Neural progenitor cell (in vitro differentiated cells): ENCODE measurements around the gene MACROD1. TPM values are rescaled to one million over a fixed set of nuclear protein-coding genes. Genes with fewer than 3 reads are reported as not detected.

ENCODE experiments used
- DNase-seq: peaks from one replicate; pipeline ENCODE4 v3.0.0-alpha.2; 2016; ENCODE audit warnings: low spot score
- H2AFZ ChIP-seq: fragments of 200-600 bp; sonication (generic); replicated peaks from 2 replicates; pipeline ENCODE4 v1.6.1; 2016; ENCODE audit warnings: antibody characterized with exemption
- H3F3A ChIP-seq: fragments of 200-600 bp; sonication (generic); 2 replicates; pipeline ENCODE4 v1.6.1; 2016; ENCODE audit warnings: antibody characterized with exemption, low read depth
- H3K27ac ChIP-seq: fragments of 200-600 bp; sonication (generic); 2 replicates; pipeline ENCODE4 v1.5.1; 2016; ENCODE audit warnings: mild to moderate bottlenecking
- H3K27me3 ChIP-seq: fragments of 200-600 bp; sonication (generic); 2 replicates; pipeline ENCODE4 v1.6.1; 2016; ENCODE audit warnings: mild to moderate bottlenecking, moderate library complexity
- H3K36me3 ChIP-seq: fragments of 200-600 bp; sonication (generic); 2 replicates; pipeline ENCODE4 v1.5.1; 2016
- H3K4me1 ChIP-seq: fragments of 200-600 bp; sonication (generic); 2 replicates; pipeline ENCODE4 v1.6.1; 2016; ENCODE audit warnings: mixed run types
- H3K4me2 ChIP-seq: fragments of 200-600 bp; sonication (generic); 2 replicates; pipeline ENCODE4 v1.6.1; 2016
- H3K4me3 ChIP-seq: fragments of 200-600 bp; sonication (generic); 2 replicates; pipeline ENCODE4 v1.5.1; 2016
- H3K79me2 ChIP-seq: fragments of 200-600 bp; sonication (generic); 2 replicates; pipeline ENCODE4 v1.6.1; 2016; ENCODE audit warnings: low read depth
- H3K9ac ChIP-seq: fragments of 200-600 bp; sonication (generic); 2 replicates; pipeline ENCODE4 v1.6.1; 2016
- H3K9me3 ChIP-seq: fragments of 200-600 bp; sonication (generic); 2 replicates; pipeline ENCODE4 v1.5.1; 2016; ENCODE audit warnings: low read depth
- H4K20me1 ChIP-seq: fragments of 200-600 bp; sonication (generic); 2 replicates; pipeline ENCODE4 v1.6.1; 2016; ENCODE audit warnings: low read depth
- H3K27ac Mint-ChIP-seq: 3 replicates; pipeline ENCODE4 v1.8.0; 2021; ENCODE audit warnings: mixed read lengths
- H3K27me3 Mint-ChIP-seq: 2 replicates; pipeline ENCODE4 v1.8.0; 2022; ENCODE audit warnings: low read depth, mild to moderate bottlenecking, inconsistent platforms, moderate library complexity, mixed read lengths; ENCODE audit not compliant: insufficient read depth
- H3K36me3 Mint-ChIP-seq: 3 replicates; pipeline ENCODE4 v1.8.0; 2021; ENCODE audit warnings: mixed read lengths
- H3K4me1 Mint-ChIP-seq: 3 replicates; pipeline ENCODE4 v1.8.0; 2021; ENCODE audit warnings: mixed read lengths
- H3K4me3 Mint-ChIP-seq: 3 replicates; pipeline ENCODE4 v1.8.0; 2021; ENCODE audit warnings: mild to moderate bottlenecking, moderate library complexity, mixed read lengths
- H3K9me3 Mint-ChIP-seq: 3 replicates; pipeline ENCODE4 v1.8.0; 2020; ENCODE audit warnings: mixed read lengths
- EZH2 ChIP-seq: fragments of 200-600 bp; sonication (generic); IDR thresholded peaks from 2 replicates; pipeline ENCODE4 v1.6.1; 2017; ENCODE audit warnings: antibody characterized with exemption, mild to moderate bottlenecking, moderate library complexity
- EZH2phosphoT487 ChIP-seq: fragments of 200-600 bp; sonication (generic); IDR thresholded peaks from 2 replicates; pipeline ENCODE4 v1.6.1; 2017; ENCODE audit warnings: antibody characterized with exemption
- total RNA-seq: library from RNA; depleted of rRNA; stranded (reverse); fragments of >200 nt; gene quantifications from 2 replicates; pipeline ENCODE4 v1.2.3, GENCODE V29; 2015; ENCODE audit warnings: low replicate concordance
- TF ChIP-seq, protein P1 (sequence below): fragments of 200-600 bp; sonication (generic); IDR thresholded peaks from 2 replicates; pipeline ENCODE4 v1.5.1; 2017; ENCODE audit warnings: antibody characterized with exemption, mild to moderate bottlenecking

Gene MACROD1
- total RNA-seq, 1 donor from 2014 or later, result 11.9 TPM

DNA sequence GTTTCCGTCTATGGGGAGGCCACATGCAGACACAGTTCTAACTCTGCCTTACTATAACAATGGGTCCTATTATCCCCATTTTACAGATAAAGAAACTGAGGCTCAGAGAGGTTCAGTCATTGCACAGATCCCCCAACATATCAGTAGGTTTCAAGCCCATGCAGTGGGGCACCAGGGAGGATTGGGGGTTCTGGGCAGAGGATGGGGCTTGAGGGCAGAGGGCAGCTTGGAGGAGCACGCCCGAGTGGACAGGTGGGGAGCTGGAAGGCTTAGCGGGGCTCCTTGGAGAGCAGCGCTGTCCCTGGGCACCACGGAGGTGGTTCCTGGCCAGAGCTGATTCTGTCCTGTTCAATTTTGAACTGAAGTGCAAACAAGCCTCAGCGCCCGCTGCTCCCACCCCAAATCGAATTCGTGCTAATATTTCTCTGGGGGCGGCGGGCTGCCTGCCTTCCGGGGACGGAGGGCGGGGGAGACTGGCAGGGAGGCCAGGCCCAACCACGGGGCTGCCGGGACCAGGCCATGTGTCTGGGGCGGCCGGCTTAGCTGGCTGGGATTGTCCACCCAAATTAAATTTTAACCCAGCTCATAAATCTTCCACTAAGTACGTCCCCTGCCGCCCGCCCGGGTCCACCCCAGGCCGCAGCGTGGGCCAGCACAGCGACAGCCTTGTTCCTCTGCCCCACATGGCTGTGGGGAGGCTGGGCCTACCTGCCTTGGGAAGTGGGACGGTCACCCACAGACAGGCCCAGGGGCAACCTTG is 80.8 kb downstream of the MACROD1 start:
- Histone ChIP-seq H3K27me3 (peaks cover 6% of the 10 kb centered on the region), H3K9me3 (no peaks in the 10 kb centered on the region), H3K4me2 (no peak overlapping the region), H3K4me3 (no peak overlapping the region), H3K79me2 (no peaks in the 10 kb centered on the region), H3F3A (peaks cover 5% of the 10 kb centered on the region), H4K20me1 (peaks cover 7% of the 10 kb centered on the region), H3K9ac (no peak overlapping the region), H3K4me1 (peaks cover 17% of the 10 kb centered on the region), H2AFZ (no peak overlapping the region), H3K27ac (no peak overlapping the region), H3K36me3 (no peaks in the 10 kb centered on the region)
- peaks cover 2% of the 10 kb centered on the region for H3K36me3 Mint-ChIP-seq
- no peak overlapping the region for H3K27ac Mint-ChIP-seq
- H3K4me1 Mint-ChIP-seq, result peaks cover 29% of the 10 kb centered on the region
- no peak overlapping the region for H3K4me3 Mint-ChIP-seq
- no peaks in the 10 kb centered on the region for H3K9me3 Mint-ChIP-seq
- no peak for DNase-seq
- TF ChIP-seq, protein P1, sequence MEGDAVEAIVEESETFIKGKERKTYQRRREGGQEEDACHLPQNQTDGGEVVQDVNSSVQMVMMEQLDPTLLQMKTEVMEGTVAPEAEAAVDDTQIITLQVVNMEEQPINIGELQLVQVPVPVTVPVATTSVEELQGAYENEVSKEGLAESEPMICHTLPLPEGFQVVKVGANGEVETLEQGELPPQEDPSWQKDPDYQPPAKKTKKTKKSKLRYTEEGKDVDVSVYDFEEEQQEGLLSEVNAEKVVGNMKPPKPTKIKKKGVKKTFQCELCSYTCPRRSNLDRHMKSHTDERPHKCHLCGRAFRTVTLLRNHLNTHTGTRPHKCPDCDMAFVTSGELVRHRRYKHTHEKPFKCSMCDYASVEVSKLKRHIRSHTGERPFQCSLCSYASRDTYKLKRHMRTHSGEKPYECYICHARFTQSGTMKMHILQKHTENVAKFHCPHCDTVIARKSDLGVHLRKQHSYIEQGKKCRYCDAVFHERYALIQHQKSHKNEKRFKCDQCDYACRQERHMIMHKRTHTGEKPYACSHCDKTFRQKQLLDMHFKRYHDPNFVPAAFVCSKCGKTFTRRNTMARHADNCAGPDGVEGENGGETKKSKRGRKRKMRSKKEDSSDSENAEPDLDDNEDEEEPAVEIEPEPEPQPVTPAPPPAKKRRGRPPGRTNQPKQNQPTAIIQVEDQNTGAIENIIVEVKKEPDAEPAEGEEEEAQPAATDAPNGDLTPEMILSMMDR, result no peak
- TF ChIP-seq EZH2phosphoT487 (no peak), EZH2 (no peak)
- H3K27me3 Mint-ChIP-seq, result peaks cover 10% of the 10 kb centered on the region

DNA sequence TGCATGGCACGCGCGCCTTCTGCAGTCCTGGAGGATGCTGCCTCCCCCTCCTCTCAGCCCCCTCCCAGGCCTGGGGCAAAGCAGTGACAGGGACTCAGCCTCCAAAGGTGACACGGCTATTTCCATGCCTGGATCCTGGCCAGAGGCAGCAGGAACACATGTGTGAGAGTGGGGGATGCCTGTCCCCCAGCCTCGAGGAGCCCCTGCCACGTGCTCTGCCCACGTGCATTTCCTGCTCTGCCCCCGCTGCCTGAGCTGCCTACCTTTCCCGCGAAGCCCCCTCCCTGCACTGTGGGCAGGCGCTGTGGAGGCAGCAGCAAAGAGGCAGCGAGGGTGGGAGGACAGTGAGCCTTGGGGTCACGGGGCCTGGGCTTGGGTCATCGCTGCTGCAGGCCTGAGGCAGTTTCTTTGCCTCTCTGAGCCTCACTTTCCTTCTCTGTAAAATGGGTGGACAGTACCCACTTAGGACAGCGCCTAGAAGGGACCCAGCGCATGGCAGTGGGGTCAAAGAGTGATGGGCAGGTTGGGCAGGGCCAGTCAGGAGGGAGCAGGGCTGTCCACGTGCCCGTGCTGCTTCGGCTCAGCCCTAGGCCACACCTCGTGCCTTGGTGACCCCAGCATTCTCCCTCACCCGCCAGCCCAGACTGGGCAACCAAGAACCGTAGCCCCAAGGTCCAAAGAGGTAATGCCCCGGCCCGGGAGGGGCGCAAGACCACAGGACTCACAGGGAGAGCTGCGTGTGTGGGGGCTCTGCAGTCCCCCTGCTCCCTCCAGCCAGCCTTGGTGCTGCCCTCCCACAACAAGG is 81.6 kb downstream of the MACROD1 start:
- Mint-ChIP-seq H3K36me3 (peaks cover 2% of the 10 kb centered on the region), H3K4me3 (no peak overlapping the region), H3K9me3 (no peaks in the 10 kb centered on the region), H3K4me1 (peaks cover 22% of the 10 kb centered on the region), H3K27ac (no peak overlapping the region), H3K27me3 (peaks cover 10% of the 10 kb centered on the region)
- DNase-seq, result no peak
- Histone ChIP-seq H3K4me2 (no peak overlapping the region), H3K79me2 (no peaks in the 10 kb centered on the region), H3K36me3 (no peaks in the 10 kb centered on the region), H3K27ac (no peak overlapping the region), H3K4me3 (no peak overlapping the region), H3K4me1 (peaks cover 9% of the 10 kb centered on the region), H4K20me1 (peaks cover 5% of the 10 kb centered on the region), H3K9ac (no peak overlapping the region), H2AFZ (no peak overlapping the region), H3F3A (no peaks in the 10 kb centered on the region), H3K27me3 (peaks cover 13% of the 10 kb centered on the region), H3K9me3 (no peaks in the 10 kb centered on the region)
- TF ChIP-seq, protein P1, result no peak
- TF ChIP-seq EZH2phosphoT487, result no peak
- no peak for TF ChIP-seq EZH2

DNA sequence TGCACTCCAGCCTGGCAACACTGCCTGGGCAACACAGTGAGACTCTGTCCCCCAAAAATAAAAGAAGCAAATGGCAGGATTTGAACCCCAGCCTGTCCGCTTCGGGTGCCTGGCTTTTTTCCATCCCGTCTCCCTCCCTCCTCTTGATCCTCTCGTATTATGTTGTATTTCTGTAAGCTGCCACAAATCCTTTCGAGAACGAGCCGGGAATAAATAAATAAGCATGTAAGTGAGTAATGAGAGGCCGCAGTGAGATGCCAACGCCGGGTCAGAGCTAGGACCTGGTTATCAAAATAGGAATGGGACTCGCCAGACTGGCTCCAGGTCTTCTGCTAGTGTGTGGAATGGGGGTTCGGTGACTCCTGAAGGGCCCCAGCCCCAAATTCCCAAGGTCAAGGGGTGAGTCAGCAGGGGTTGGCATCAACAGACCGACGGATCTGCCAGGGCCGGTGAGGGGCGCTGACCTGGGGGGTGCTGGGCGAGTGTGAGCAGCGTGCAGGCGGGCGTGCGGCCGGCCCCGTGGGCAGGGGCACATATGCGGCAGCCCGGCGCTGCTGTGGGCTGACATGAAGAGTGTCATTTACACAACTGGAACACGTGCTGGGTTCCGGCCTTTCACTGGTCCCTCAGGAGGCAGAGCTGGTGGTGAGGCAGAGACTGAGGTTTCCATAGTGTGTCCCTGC is 82.4 kb downstream of the MACROD1 start:
- Histone ChIP-seq H2AFZ (no peak overlapping the region), H3K27ac (no peak overlapping the region), H3K79me2 (no peaks in the 10 kb centered on the region), H3K9me3 (no peaks in the 10 kb centered on the region), H3K4me3 (no peak overlapping the region), H3K36me3 (no peaks in the 10 kb centered on the region), H3F3A (no peaks in the 10 kb centered on the region), H3K4me1 (peaks cover 10% of the 10 kb centered on the region), H3K27me3 (peaks cover 15% of the 10 kb centered on the region), H3K9ac (no peak overlapping the region), H4K20me1 (peaks cover 8% of the 10 kb centered on the region), H3K4me2 (no peak overlapping the region)
- DNase-seq, result no peak
- Mint-ChIP-seq H3K4me3 (no peak overlapping the region), H3K27me3 (peaks cover 8% of the 10 kb centered on the region), H3K27ac (no peak overlapping the region), H3K9me3 (no peaks in the 10 kb centered on the region), H3K36me3 (peaks cover 2% of the 10 kb centered on the region), H3K4me1 (peaks cover 27% of the 10 kb centered on the region)
- TF ChIP-seq, protein P1, result no peak
- TF ChIP-seq EZH2phosphoT487, result no peak
- no peak for TF ChIP-seq EZH2
